ENCODE measurements around the gene SLC39A11. TPM values are rescaled to one million over a fixed set of nuclear protein-coding genes. Genes with fewer than 3 reads are reported as not detected.

SLC39A11 gene
- polyA plus RNA-seq, 1 of the 3 experiments (the other 2 are of a cell fraction) = 23.5 TPM

GRCh38 chr17:72822358-72823023 is 270.0 kb downstream of the SLC39A11 start:
- Histone ChIP-seq H3K9me2 (no peaks in the 10 kb centered on the region), H3K36me3 (replicated peaks in 1 of 2; ENCODE audit: control insufficient read depth in 1 of 2, insufficient read depth in 2 of 2, low read length in 1 of 2) (peaks cover 0 to 4% of the 10 kb centered on the region in 2 experiments), H3K4me2 (no peak overlapping the region), H3K27me3 (ENCODE audit: insufficient read depth) (no peaks in the 10 kb centered on the region), H3K79me2 (ENCODE audit: insufficient read depth) (no peaks in the 10 kb centered on the region), H3F3A (replicated peaks; ENCODE audit: insufficient read depth) (no peaks in the 10 kb centered on the region), H3K4me3 (ENCODE audit: low read depth in 2 of 2, low read length in 1 of 2) (no peak overlapping the region), H3K9ac (no peak overlapping the region), H2AFZ (ENCODE audit: low read depth) (no peak overlapping the region), H3K9me3 (no peaks in the 10 kb centered on the region), H4K20me1 (ENCODE audit: insufficient read depth) (no peaks in the 10 kb centered on the region), H3K4me1 (ENCODE audit: control insufficient read depth in 1 of 2, insufficient read depth in 2 of 2, low read depth in 1 of 2, low read length in 1 of 2) (no peaks in the 10 kb centered on the region), H3K27ac (ENCODE audit: low read depth in 2 of 2, low read length in 1 of 2) (no peak overlapping the region)
- no peak for DNase-seq
- 82% methylated on average over 5 of the region's 5 CpGs for WGBS (ENCODE audit: low lambda C conversion rate)
- no peak for TF ChIP-seq POLR2AphosphoS5 (IDR thresholded peaks at IDR 0.05; ENCODE audit: low read depth, low read length)
- no peak for TF ChIP-seq RCOR1 (IDR thresholded peaks at IDR 0.05; ENCODE audit: low read length)
- TF ChIP-seq NFIC (IDR thresholded peaks at IDR 0.05; ENCODE audit: borderline replicate concordance) = no peak
- no peak for TF ChIP-seq RAD21 (IDR thresholded peaks at IDR 0.05; ENCODE audit: low read length)
- TF ChIP-seq TEAD4 (IDR thresholded peaks at IDR 0.05; ENCODE audit: borderline replicate concordance, insufficient read depth) = no peak
- no peak for TF ChIP-seq PBX3 (IDR thresholded peaks at IDR 0.05)
- no peak for TF ChIP-seq JUND (IDR thresholded peaks at IDR 0.05)
- no peak for TF ChIP-seq RFX5 (IDR thresholded peaks at IDR 0.05; ENCODE audit: low read length)
- ChIA-PET CTCF (interaction anchor here (1.2 kb wide), 2 partner anchors 8 to 11 kb away, joined by 3 read pairs; no protein-coding TSS in a partner anchor), POLR2A (no interaction called here)

GRCh38 chr17:72816406-72816805 is 276.1 kb downstream of the SLC39A11 start:
- Histone ChIP-seq H3K9me2 (no peaks in the 10 kb centered on the region), H2AFZ (ENCODE audit: low read depth) (no peak overlapping the region), H3K79me2 (ENCODE audit: insufficient read depth) (no peaks in the 10 kb centered on the region), H3K4me2 (no peak overlapping the region), H3F3A (replicated peaks; ENCODE audit: insufficient read depth) (no peaks in the 10 kb centered on the region), H3K27ac (ENCODE audit: low read depth in 2 of 2, low read length in 1 of 2) (no peak overlapping the region), H3K9me3 (no peaks in the 10 kb centered on the region), H3K27me3 (ENCODE audit: insufficient read depth) (no peaks in the 10 kb centered on the region), H4K20me1 (ENCODE audit: insufficient read depth) (no peaks in the 10 kb centered on the region), H3K36me3 (replicated peaks in 1 of 2; ENCODE audit: control insufficient read depth in 1 of 2, insufficient read depth in 2 of 2, low read length in 1 of 2) (peaks cover 0 to 5% of the 10 kb centered on the region in 2 experiments), H3K4me3 (ENCODE audit: low read depth in 2 of 2, low read length in 1 of 2) (no peak overlapping the region), H3K4me1 (ENCODE audit: control insufficient read depth in 1 of 2, insufficient read depth in 2 of 2, low read depth in 1 of 2, low read length in 1 of 2) (no peaks in the 10 kb centered on the region), H3K9ac (no peak overlapping the region)
- POLR2A ChIA-PET = no interaction called here
- no peak for DNase-seq
- WGBS (ENCODE audit: low lambda C conversion rate) = 76% methylated on average over 7 of the region's 7 CpGs
- CTCF ChIA-PET = interaction anchor here (0.6 kb wide), 1 partner anchor 554 kb away, joined by 3 read pairs; no protein-coding TSS in a partner anchor
- TF ChIP-seq POLR2AphosphoS5 (IDR thresholded peaks at IDR 0.05; ENCODE audit: low read depth, low read length) = no peak
- no peak for TF ChIP-seq YY1 (IDR thresholded peaks at IDR 0.05; ENCODE audit: low read depth)
- TF ChIP-seq TAF1 (IDR thresholded peaks at IDR 0.05; ENCODE audit: borderline replicate concordance, low read depth, low read length) = no peak
- TF ChIP-seq TCF12 (IDR thresholded peaks at IDR 0.05) = no peak
- no peak for TF ChIP-seq MEF2A (IDR thresholded peaks at IDR 0.05; ENCODE audit: borderline replicate concordance, low read depth)
- no peak for TF ChIP-seq GABPA (IDR thresholded peaks at IDR 0.05; ENCODE audit: low read depth)
- no peak for TF ChIP-seq EZH2phosphoT487 (IDR thresholded peaks at IDR 0.05; ENCODE audit: borderline replicate concordance, low read depth)
- no peak for TF ChIP-seq CHD2 (IDR thresholded peaks at IDR 0.05; ENCODE audit: low read length, partially characterized antibody)
- TF ChIP-seq FOSL2 (IDR thresholded peaks at IDR 0.05; ENCODE audit: borderline replicate concordance, low read depth) = no peak
- no peak for TF ChIP-seq FOXJ3 (CRISPR knock-in tag; IDR thresholded peaks at IDR 0.05)
- TF ChIP-seq USF1 (IDR thresholded peaks at IDR 0.05; ENCODE audit: borderline replicate concordance, low read depth) = no peak
- no peak for TF ChIP-seq RFX5 (IDR thresholded peaks at IDR 0.05; ENCODE audit: low read length)
- no peak for TF ChIP-seq NRF1 (IDR thresholded peaks at IDR 0.05; ENCODE audit: low read depth, low read length)
- TF ChIP-seq MAX (IDR thresholded peaks at IDR 0.05; ENCODE audit: low read depth) = no peak
- TF ChIP-seq MXI1 (IDR thresholded peaks at IDR 0.05; ENCODE audit: low read depth, low read length) = no peak
- no peak for TF ChIP-seq REST (IDR thresholded peaks at IDR 0.05; ENCODE audit: low read depth, low read length)
- no peak for TF ChIP-seq SIN3A (IDR thresholded peaks at IDR 0.05; ENCODE audit: borderline replicate concordance, low read depth, low read length)
